Measurements from ENCODE around the gene TMC4. TPM values are rescaled to one million over a fixed set of nuclear protein-coding genes. Genes with fewer than 3 reads are reported as not detected.
"Not testable (repeated sequence)": the region's sequence is repeated elsewhere in the genome, so short reads cannot be mapped to it uniquely, and the experiment has no call there.

The TMC4 gene
- total and polyA plus RNA-seq, 12 donors, result 0.59 to 11.6 (median 2.1) TPM

GRCh38 chr19:54179262-54179852, 6.4 kb upstream of the TMC4 start:
- no peaks in the 10 kb centered on the region for H3K9me3 ChIP-seq
- no peaks in the 10 kb centered on the region for H3K27me3 ChIP-seq
- 83 to 86% methylated on average over 10 of the region's 10 CpGs for WGBS, 2 donors
- H3K27ac ChIP-seq, result no peak overlapping the region
- H3K4me1 ChIP-seq, result no peaks in the 10 kb centered on the region
- H3K4me3 ChIP-seq, result no peak overlapping the region
- no peak for DNase-seq
- intact Hi-C loops (cut with DNase I), result no loop called here
- no peak for TF ChIP-seq CTCF (IDR thresholded peaks at IDR 0.05)
- peaks cover 0 to 73% (median 0%) of the 10 kb centered on the region in 9 donors for H3K36me3 ChIP-seq
- ATAC-seq, result peak in 1 of 8 donors; percentile 6

DNA sequence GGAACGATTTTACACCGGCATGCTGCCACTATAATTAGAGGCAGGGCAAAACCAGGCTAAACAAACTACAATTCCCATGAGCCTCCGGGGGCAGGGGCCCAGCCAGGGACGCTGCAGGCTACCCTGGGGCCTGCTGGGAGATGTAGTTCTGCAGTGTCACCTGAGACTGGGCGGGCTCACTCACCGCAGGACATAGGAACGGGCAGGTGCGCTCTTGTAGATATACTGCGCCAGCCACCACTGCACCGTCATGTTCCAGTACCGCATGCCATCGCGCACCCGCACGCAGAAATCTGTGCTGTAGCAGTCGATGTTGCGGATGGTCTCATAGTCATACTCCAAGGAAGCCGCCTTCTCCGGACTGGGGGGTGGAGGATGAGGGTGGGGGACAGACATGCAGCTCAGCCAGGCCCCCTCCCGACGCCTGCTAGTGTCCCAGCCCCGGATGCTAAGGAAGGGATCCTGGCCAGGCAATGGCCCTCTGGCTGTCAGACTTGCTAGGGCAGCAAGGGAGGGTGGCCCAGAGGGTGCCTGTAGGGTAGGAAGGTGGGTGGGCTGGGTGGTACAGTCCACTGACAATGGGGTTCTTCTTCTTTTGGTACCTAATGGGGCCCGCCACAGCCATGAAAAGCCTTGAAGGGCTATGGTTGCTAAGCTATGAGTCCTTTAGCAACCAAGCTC, 5.8 kb upstream of the TMC4 start:
- H3K36me3 ChIP-seq, result peaks cover 0 to 72% (median 0%) of the 10 kb centered on the region in 9 donors
- no peaks in the 10 kb centered on the region for H3K4me1 ChIP-seq
- no peak overlapping the region for H3K27ac ChIP-seq
- TF ChIP-seq CTCF (IDR thresholded peaks at IDR 0.05), result no peak
- no peak overlapping the region for H3K4me3 ChIP-seq
- DNase-seq (no peak), ATAC-seq (peak; percentile 56 to 84 (median 75))
- whole genome bisulfite sequencing, 2 donors, result 67 to 76% methylated on average over 23 of the region's 23 CpGs
- intact Hi-C loops (cut with DNase I), result no loop called here
- no peaks in the 10 kb centered on the region for H3K9me3 ChIP-seq
- H3K27me3 ChIP-seq, result peaks cover 0 to 5% (median 0%) of the 10 kb centered on the region in 7 donors

- Histone ChIP-seq H3K4me1 (peaks cover 0 to 9% (median 0%) of the 10 kb centered on the region in 9 donors), H3K4me3 (no peak overlapping the region), H3K36me3 (peaks cover 0 to 35% (median 0%) of the 10 kb centered on the region in 9 donors), H3K9me3 (no peaks in the 10 kb centered on the region), H3K27me3 (peaks cover 0 to 16% (median 12%) of the 10 kb centered on the region in 7 donors), H3K27ac (no peak overlapping the region)
- intact Hi-C loops (cut with DNase I), result loop anchor here in 1 of 10 donors (5.0 kb wide), 1 partner anchor 58 kb away; no protein-coding TSS in a partner anchor
- ATAC-seq (peak in 3 of 8 donors; percentile 7 to 27 (median 12)), DNase-seq (no peak)
- 69 to 74% methylated on average over 24 to 25 of the region's 25 CpGs for WGBS, 2 donors
- TF ChIP-seq CTCF (IDR thresholded peaks at IDR 0.05), result no peak
Measured at GRCh38 chr19:54173951-54174834, 1.2 kb upstream of the TMC4 start.

- DNase-seq, result no peak
- Histone ChIP-seq H3K36me3 (peaks cover 0 to 26% (median 0%) of the 10 kb centered on the region in 9 donors), H3K9me3 (no peaks in the 10 kb centered on the region), H3K4me1 (peaks cover 0 to 11% (median 2%) of the 10 kb centered on the region in 9 donors), H3K27me3 (peaks cover 0 to 16% (median 12%) of the 10 kb centered on the region in 7 donors), H3K4me3 (peak overlapping the region in 5 of 10 donors; percentile 15 to 48 (median 38)), H3K27ac (peak overlapping the region in 3 of 10 donors; percentile 56 to 73 (median 69))
- WGBS, 2 donors, result 35 to 42% methylated on average over 15 of the region's 15 CpGs
- no peak for TF ChIP-seq CTCF (IDR thresholded peaks at IDR 0.05)
- ATAC-seq, result no peak
- intact Hi-C loops (cut with DNase I), result loop anchor here in 1 of 10 donors (5.0 kb wide), 1 partner anchor 59 kb away; no protein-coding TSS in a partner anchor
Measured at GRCh38 chr19:54173359-54173699, 369 bp upstream of the TMC4 start.

DNA sequence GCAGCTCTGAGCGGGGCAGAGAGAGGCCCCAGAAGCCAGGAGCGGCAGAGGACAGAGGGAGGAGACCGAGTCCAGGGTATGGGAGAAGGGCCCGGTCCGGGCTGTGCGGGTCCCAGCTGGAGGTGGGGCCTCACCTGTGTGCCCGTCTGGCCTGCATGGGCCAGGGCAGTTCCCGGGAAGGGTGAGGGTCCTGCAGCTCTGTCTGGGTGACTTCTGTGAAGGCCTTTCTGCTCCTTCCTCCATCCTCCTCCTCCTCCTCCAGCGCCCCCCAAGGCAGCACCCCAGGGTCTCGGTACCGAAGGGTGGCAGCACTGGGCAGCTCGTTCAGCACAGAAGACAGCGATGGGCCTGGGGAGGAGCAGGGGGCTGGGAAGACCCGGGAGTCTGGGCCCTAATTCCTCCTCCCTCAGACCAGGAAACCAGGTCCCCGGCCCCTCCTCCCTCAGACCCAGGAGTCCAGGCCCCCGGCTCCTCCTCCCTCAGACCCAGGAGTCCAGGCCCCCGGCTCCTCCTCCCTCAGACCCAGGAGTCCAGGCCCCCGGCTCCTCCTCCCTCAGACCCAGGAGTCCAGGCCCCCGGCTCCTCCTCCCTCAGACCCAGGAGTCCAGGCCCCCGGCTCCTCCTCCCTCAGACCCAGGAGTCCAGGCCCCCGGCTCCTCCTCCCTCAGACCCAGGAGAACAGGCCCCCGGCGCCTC, 1.1 kb downstream of the TMC4 start:
- peaks cover 0 to 12% (median 0%) of the 10 kb centered on the region in 9 donors for H3K36me3 ChIP-seq
- peaks cover 0 to 28% (median 15%) of the 10 kb centered on the region in 7 donors for H3K27me3 ChIP-seq
- ATAC-seq, H3K9me3 ChIP-seq, DNase-seq: not testable (repeated sequence)
- WGBS, 2 donors, result 70 to 79% methylated on average over 17 to 18 of the region's 23 CpGs
- peak overlapping the region in 3 of 10 donors; percentile 19 to 72 (median 62) for H3K27ac ChIP-seq
- intact Hi-C loops (cut with DNase I), result loop anchor here in 2 of 10 donors (2.0 to 5.0 kb wide), 2 partner anchors 59 to 60 kb away; no protein-coding TSS in a partner anchor
- H3K4me1 ChIP-seq, result peaks cover 0 to 13% (median 6%) of the 10 kb centered on the region in 9 donors
- H3K4me3 ChIP-seq, result peak overlapping the region in 6 of 10 donors; percentile 4 to 48 (median 12)
